Vagina (tissue), 2 donors: Measurements from ENCODE around the gene BRCA1.

Source experiments
- CTCF ChIP-seq, 3 experiments: fragments of 450-650 bp in 2 of 3; fragments of 200-600 bp in 1 of 3; sonication (generic) in 1 of 3; IDR thresholded peaks; one replicate each; pipeline ENCODE4 v1.5.1; 2017 to 2019; ENCODE audit warnings: antibody characterized with exemption in 3 of 3, mild to moderate bottlenecking in 2 of 3, moderate library complexity in 2 of 3
- POLR2A ChIP-seq, 2 donors: fragments of 450-650 bp; IDR thresholded peaks; one replicate each; pipeline ENCODE4 v1.6.1; 2017; ENCODE audit warnings: antibody characterized with exemption in 2 of 2, mild to moderate bottlenecking in 2 of 2, moderate library complexity in 2 of 2
- POLR2AphosphoS5 ChIP-seq, 2 donors: sonication (generic); formaldehyde crosslinking; IDR thresholded peaks; one replicate each; pipeline ENCODE4 v1.9.0; 2017; ENCODE audit warnings: antibody characterized with exemption in 2 of 2, mild to moderate bottlenecking in 2 of 2, low read depth in 1 of 2; ENCODE audit not compliant: insufficient read depth in 1 of 2

GRCh38 chr17:43014649-43015542 lies 110.3 kb downstream of the BRCA1 start:
- TF ChIP-seq CTCF (IDR thresholded peaks at IDR 0.05) (no peak), POLR2A (IDR thresholded peaks at IDR 0.05) (no peak), POLR2AphosphoS5 (IDR thresholded peaks at IDR 0.05; ENCODE audit: insufficient read depth in 1 of 2, low read depth in 1 of 2) (no peak)
